Stimulated activated CD4-positive, alpha-beta T cell treated with anti-CD3 and anti-CD28 coated beads, Interleukin-15, amount 100 ng/mL, for 24 hours (primary cell): Measurements from ENCODE around the gene MAP3K10.

Experiments
- DNase-seq: peaks from one replicate; pipeline ENCODE4 v3.0.0-alpha.2; 2020

Gene MAP3K10

DNA sequence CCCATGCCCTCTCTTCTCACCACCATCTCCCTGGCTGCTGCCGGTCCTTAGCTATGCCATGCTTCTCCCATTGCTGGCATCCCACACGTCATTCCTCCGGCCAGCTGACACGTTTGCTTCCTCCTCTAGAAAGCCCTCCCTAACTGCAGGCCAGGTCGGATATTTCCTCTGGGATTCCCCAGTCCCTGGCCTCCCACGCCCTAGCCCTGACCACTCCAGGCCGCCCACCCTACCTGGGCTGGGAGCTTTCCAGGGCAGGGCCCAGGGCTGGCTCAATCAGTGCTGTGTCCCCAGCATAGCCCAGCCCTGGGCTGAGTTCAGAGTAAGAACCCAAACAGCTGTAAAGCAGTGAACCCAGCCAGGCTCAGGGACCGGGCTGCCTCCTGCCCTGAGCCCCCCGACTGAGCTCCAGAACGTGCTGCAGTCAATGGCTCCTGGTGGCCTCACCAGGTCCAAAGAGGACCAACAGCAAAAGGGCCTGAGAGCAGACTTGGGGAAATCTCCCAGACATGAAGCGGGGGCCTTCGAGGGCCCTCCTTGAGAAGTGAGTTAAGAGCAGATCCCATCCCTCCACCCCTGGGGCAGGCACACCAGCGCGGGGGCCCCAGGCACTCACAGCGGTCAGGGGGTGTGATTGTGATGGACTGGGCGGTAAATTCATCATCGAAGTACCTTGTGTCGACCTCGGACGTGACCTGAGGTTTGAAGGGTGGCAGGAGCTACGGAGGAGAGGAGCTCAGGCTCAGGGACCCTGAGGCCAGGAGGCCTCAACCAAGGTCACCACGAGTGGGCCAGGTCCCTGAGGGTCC is 43.4 kb downstream of the MAP3K10 start:
- no peak for DNase-seq

DNA sequence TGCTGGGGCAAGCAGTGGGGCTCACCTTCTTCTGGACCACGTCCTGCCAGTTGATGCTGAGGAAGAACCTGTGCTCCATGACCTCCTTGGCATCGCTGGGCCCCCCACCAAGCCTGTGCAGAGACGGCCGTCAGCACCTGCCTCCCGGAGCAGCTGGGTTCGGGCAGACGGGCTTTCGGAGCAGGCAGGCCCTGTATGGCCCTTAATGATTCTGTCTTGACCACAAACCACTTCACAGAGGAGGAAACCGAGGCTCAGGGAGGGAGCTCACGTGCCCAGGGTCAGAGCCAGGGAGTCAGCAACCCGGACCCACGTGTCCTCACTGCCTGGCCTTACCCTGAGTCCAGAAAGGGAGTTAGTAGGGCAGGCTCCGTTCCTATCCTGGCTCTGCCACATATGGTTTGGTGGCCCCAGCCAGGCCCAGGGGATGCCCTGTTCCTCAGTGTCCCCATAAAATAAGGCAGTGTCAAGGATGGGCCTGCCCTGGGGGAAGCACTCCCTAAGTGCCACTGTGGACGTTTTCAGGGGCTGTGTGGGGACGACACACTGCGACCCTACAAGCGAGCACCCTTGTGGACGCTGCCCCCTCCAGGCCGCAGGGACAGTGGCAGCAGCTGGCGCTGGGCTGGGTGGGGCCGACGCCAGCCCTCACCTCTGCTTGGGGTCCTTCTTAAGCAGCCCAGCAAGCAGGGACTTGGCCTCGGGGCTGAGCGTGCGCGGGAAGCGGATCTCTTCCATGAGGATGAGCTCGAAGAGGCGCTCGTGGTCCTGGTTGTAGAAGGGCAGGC is 44.2 kb downstream of the MAP3K10 start:
- DNase-seq, result no peak

- DNase-seq, result no peak
Measured at GRCh38 chr19:40236026-40236355, 44.8 kb downstream of the MAP3K10 start.

- DNase-seq, result no peak
Measured at GRCh38 chr19:40236366-40236765, 45.1 kb downstream of the MAP3K10 start.

DNA sequence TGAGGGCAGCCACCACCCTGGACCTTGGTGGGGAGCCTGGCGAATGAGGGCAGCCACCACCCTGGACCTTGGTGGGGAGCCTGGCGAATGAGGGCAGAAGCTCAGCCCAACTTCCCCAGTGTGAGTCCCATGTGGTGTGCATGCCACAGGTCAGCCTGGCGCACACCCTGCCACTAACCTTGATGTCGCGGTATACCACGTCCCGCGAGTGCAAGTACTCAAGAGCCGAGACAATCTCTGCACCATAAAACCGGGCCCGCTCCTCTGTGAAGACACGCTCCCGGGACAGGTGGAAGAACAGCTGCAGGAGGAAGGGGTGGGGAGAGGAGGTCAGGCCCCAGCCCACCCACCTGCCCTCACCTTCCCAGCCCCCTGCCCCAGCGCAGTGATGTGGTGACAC is 46.6 kb downstream of the MAP3K10 start:
- no peak for DNase-seq

- DNase-seq, result no peak
Measured at GRCh38 chr19:40238775-40239174, 47.5 kb downstream of the MAP3K10 start.

- DNase-seq, result no peak
Measured at GRCh38 chr19:40239415-40240226, 48.4 kb downstream of the MAP3K10 start.

DNA sequence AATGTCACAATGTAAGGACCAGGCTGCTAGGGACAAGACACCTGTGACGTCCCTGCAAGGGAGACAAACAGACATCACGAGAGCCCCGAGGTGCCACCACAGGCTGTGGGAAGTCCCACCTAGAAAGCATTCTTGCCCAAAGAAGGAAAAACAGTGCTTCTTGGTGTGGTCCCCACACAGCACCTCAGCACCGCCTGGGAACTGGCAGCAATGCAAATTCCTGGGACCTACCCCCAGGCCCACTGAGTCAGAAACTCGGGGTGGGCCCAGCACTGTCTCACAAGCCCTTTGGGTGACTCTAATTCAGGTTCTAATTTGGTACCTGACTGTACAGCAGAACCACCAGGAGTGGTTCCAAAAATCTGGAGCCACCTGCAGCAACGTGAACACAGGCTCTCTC is 49.1 kb downstream of the MAP3K10 start:
- DNase-seq, result no peak

- no peak for DNase-seq
Measured at GRCh38 chr19:40241125-40241808, 50.0 kb downstream of the MAP3K10 start.

- DNase-seq, result no peak
Measured at GRCh38 chr19:40241809-40242384, 50.7 kb downstream of the MAP3K10 start.

DNA sequence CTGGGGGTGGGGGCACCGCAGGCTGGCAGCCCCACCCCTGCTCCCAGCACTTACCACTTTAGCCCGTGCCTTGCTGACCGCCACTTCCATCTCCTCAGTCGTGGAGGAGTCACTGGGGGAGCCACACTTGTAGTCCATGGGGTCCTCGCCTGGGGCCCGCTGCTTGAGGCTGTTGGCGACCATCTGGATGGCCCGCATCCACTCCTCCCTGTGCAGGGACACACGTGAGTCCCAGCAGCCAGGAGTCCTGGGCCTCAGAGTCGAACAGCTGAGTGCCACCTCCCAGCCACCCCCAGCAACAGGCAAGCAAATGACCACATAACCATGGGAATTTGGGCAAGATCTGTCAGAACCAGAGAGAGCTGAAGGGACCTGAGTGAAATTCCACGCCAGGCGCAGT is 51.3 kb downstream of the MAP3K10 start:
- no peak for DNase-seq

- no peak for DNase-seq
Measured at GRCh38 chr19:40243181-40243580, 52.0 kb downstream of the MAP3K10 start.

GRCh38 chr19:40244579-40245317 is 53.5 kb downstream of the MAP3K10 start:
- DNase-seq, result no peak

GRCh38 chr19:40245506-40246128 is 54.4 kb downstream of the MAP3K10 start:
- DNase-seq, result no peak

- DNase-seq, result no peak
Measured at GRCh38 chr19:40246292-40247073, 55.3 kb downstream of the MAP3K10 start.

- DNase-seq, result no peak
Measured at GRCh38 chr19:40247178-40247577, 56.0 kb downstream of the MAP3K10 start.

GRCh38 chr19:40247735-40248262 is 56.6 kb downstream of the MAP3K10 start:
- DNase-seq, result no peak

DNA sequence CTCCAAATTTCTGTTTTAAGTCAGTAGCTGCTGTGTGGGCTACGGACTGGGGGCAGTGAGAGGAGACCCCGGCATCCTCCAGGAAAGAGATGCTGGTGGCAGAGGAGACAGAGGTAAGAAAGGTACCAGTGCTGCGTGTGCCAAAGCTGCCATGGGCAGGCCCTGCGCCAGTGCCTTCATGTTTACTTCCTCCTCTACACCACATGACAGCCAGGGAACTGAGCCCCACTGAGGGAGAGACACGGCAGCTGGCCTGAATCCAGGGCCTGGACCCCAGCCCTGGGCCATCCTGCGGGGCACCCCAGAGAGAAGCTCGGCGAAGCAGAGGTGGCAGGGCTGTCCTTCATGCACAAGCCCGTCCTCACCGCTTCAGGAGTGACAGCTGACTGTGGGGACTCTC is 58.0 kb downstream of the MAP3K10 start:
- DNase-seq, result no peak

DNA sequence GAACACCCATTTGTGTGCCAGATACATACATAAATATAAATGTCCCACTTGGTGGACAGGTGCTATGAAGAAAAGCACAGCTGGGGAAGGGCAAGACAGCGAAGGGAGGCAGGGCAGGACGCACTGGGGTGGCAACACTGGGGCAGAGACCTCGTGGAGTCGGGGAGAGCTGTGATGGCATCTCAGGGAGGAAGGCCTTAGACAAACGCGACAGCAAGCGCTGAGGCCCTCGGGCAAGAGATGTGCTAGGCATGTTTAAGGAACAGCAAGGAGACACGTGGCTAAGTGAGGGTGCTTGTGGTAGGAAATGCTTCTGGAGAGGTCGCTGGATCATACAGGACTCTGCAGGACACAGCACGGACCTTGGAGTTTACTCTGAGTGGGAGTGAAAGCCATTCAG is 58.6 kb downstream of the MAP3K10 start:
- no peak for DNase-seq

GRCh38 chr19:40251244-40251643 is 60.0 kb downstream of the MAP3K10 start:
- DNase-seq, result no peak
